ENCODE data around the gene DMPK. TPM values are rescaled to one million over a fixed set of nuclear protein-coding genes. Genes with fewer than 3 reads are reported as not detected.

The DMPK gene
- polyA plus RNA-seq, 1 donor from 2014 or later: 34.3 TPM

GRCh38 chr19:45825263-45825605, 42.9 kb upstream of the DMPK start:
- H3K36me3 ChIP-seq (ENCODE audit: insufficient read depth, low read length): no peaks in the 10 kb centered on the region

GRCh38 chr19:45824531-45825262, 42.4 kb upstream of the DMPK start:
- no peak overlapping the region for H3K27ac ChIP-seq (ENCODE audit: low read length)
- no peak overlapping the region for H2AFZ ChIP-seq (ENCODE audit: low read depth, low read length)
- no peaks in the 10 kb centered on the region for H3K9me3 ChIP-seq (ENCODE audit: low read length)
- no peak overlapping the region for H3K4me3 ChIP-seq (ENCODE audit: low read length)
- H3K4me2 ChIP-seq (ENCODE audit: low read length): no peak overlapping the region
- TF ChIP-seq POLR2AphosphoS5 (IDR thresholded peaks at IDR 0.05): no peak
- no peak for TF ChIP-seq MXI1 (conservative IDR thresholded peaks at IDR 0.05; ENCODE audit: poor library complexity, severe bottlenecking)
- no peak for TF ChIP-seq RAD21 (conservative IDR thresholded peaks at IDR 0.05)
- no peak for TF ChIP-seq TAF1 (IDR thresholded peaks at IDR 0.05; ENCODE audit: low read depth)
- TF ChIP-seq EZH2 (IDR thresholded peaks at IDR 0.05; ENCODE audit: borderline replicate concordance, insufficient read depth, low read length, poor library complexity, severe bottlenecking): no peak
- no peak for TF ChIP-seq EP300 (conservative IDR thresholded peaks at IDR 0.05; ENCODE audit: poor library complexity, severe bottlenecking)
- no peak for TF ChIP-seq SMC3 (conservative IDR thresholded peaks at IDR 0.05; ENCODE audit: poor library complexity)
- no peak for TF ChIP-seq REST (IDR thresholded peaks at IDR 0.05; ENCODE audit: borderline replicate concordance)
- no peaks in the 10 kb centered on the region for H3K9me2 ChIP-seq (ENCODE audit: insufficient read depth, low read length)
- no peaks in the 10 kb centered on the region for H3F3A ChIP-seq (ENCODE audit: insufficient read depth, low read length, poor library complexity, severe bottlenecking)
- H3K79me2 ChIP-seq (replicated peaks; ENCODE audit: insufficient read depth, low read length): no peaks in the 10 kb centered on the region
- H3K27me3 ChIP-seq (ENCODE audit: insufficient read depth, low read depth, low read length): no peaks in the 10 kb centered on the region
- no peaks in the 10 kb centered on the region for H4K20me1 ChIP-seq (ENCODE audit: insufficient read depth)
- H3K9ac ChIP-seq (ENCODE audit: low read length): no peak overlapping the region
- H3K36me3 ChIP-seq (ENCODE audit: insufficient read depth, low read length): no peaks in the 10 kb centered on the region

More at GRCh38 chr19:45825263-45825605, 42.9 kb upstream of the DMPK start:
- no peaks in the 10 kb centered on the region for H3K79me2 ChIP-seq (replicated peaks; ENCODE audit: insufficient read depth, low read length)
- H3K9ac ChIP-seq (ENCODE audit: low read length): no peak overlapping the region
- H3K4me3 ChIP-seq (ENCODE audit: low read length): no peak overlapping the region
- H4K20me1 ChIP-seq (ENCODE audit: insufficient read depth): no peaks in the 10 kb centered on the region
- no peaks in the 10 kb centered on the region for H3K9me2 ChIP-seq (ENCODE audit: insufficient read depth, low read length)
- no peak for TF ChIP-seq POLR2AphosphoS5 (IDR thresholded peaks at IDR 0.05)
- TF ChIP-seq CTCF (IDR thresholded peaks at IDR 0.05; ENCODE audit: poor library complexity, severe bottlenecking): no peak
- TF ChIP-seq EP300 (conservative IDR thresholded peaks at IDR 0.05; ENCODE audit: poor library complexity, severe bottlenecking): no peak
- no peak for TF ChIP-seq TAF1 (IDR thresholded peaks at IDR 0.05; ENCODE audit: low read depth)
- no peak for TF ChIP-seq EZH2 (IDR thresholded peaks at IDR 0.05; ENCODE audit: borderline replicate concordance, insufficient read depth, low read length, poor library complexity, severe bottlenecking)
- TF ChIP-seq RAD21 (conservative IDR thresholded peaks at IDR 0.05): no peak
- TF ChIP-seq SMC3 (conservative IDR thresholded peaks at IDR 0.05; ENCODE audit: poor library complexity): no peak
- TF ChIP-seq MXI1 (conservative IDR thresholded peaks at IDR 0.05; ENCODE audit: poor library complexity, severe bottlenecking): no peak
- no peak for TF ChIP-seq REST (IDR thresholded peaks at IDR 0.05; ENCODE audit: borderline replicate concordance)
- no peaks in the 10 kb centered on the region for H3K27me3 ChIP-seq (ENCODE audit: insufficient read depth, low read depth, low read length)
- no peak overlapping the region for H3K4me2 ChIP-seq (ENCODE audit: low read length)
- no peak overlapping the region for H3K27ac ChIP-seq (ENCODE audit: low read length)
- no peak overlapping the region for H2AFZ ChIP-seq (ENCODE audit: low read depth, low read length)
- H3K9me3 ChIP-seq (ENCODE audit: low read length): no peaks in the 10 kb centered on the region
- no peaks in the 10 kb centered on the region for H3F3A ChIP-seq (ENCODE audit: insufficient read depth, low read length, poor library complexity, severe bottlenecking)

Data from neural cell (in vitro differentiated cells).